Fibroblast of mammary gland (primary cell): ENCODE results near the gene MFF.

Source experiments
- DNase-seq: peaks from one replicate; pipeline ENCODE4 v3.0.0-alpha.2; 2010; ENCODE audit warnings: low read depth
- H3K4me3 ChIP-seq: 2 replicates; pipeline ENCODE4 v1.5.1; 2011; ENCODE audit warnings: low read depth, mild to moderate bottlenecking, low read length, moderate library complexity; ENCODE audit not compliant: control insufficient read depth
- CTCF ChIP-seq: conservative IDR thresholded peaks from 2 replicates; pipeline ENCODE4 v1.5.1; 2011; ENCODE audit warnings: low read depth, low read length, inconsistent platforms; ENCODE audit not compliant: control insufficient read depth, insufficient read depth

The MFF gene

GRCh38 chr2:227341553-227341952 is 16.5 kb downstream of the MFF start:
- no peak overlapping the region for H3K4me3 ChIP-seq
- DNase-seq = no peak
- TF ChIP-seq CTCF = no peak

DNA sequence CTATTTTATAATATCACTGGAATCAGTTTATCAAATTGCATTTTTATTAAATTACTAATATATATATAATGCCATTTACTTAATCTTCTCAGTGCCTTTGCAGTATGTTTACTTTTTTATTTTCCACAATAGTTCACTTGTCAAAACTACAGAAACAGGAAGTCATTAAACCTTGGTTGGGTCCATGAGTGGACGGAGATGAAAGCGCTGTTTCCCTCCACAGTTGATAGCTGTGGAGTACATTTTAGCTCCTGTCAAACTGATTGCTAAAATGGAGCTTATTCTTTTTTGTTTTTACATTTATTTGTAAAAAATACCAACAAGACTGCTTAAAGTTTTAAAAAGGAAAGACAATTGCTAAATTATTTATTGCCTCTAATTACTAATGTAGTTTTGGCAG is 19.2 kb downstream of the MFF start:
- no peak for TF ChIP-seq CTCF
- H3K4me3 ChIP-seq = no peak overlapping the region
- DNase-seq = no peak

GRCh38 chr2:227347117-227347516 is 22.1 kb downstream of the MFF start:
- TF ChIP-seq CTCF = no peak
- DNase-seq = no peak
- H3K4me3 ChIP-seq = no peak overlapping the region

DNA sequence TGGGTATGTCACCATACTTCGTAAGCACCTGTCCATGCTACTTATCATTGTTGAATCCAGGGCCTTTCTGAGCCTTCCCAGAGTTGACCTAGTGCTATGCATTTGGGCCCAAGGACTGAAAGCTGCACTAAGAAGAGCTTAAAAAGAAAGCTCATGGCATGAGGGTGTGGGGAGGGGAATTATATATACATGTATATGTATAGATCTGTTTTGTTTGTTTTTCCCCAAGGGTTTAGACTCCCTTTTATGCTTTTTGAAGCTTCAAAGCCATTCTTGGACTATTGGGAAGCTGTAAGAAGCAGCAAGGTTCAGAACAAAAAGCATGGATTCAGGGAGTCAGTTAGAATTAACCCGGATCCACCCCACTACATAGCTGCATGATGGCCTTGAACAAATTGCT is 23.3 kb downstream of the MFF start:
- no peak for TF ChIP-seq CTCF
- DNase-seq = no peak
- no peak overlapping the region for H3K4me3 ChIP-seq

GRCh38 chr2:227349989-227350612 is 25.1 kb downstream of the MFF start:
- DNase-seq = no peak
- no peak overlapping the region for H3K4me3 ChIP-seq
- no peak for TF ChIP-seq CTCF

- no peak for DNase-seq
- no peak overlapping the region for H3K4me3 ChIP-seq
- TF ChIP-seq CTCF = no peak
Measured at GRCh38 chr2:227351639-227352038, 26.6 kb downstream of the MFF start.

GRCh38 chr2:227360351-227360750 is 35.3 kb downstream of the MFF start:
- H3K4me3 ChIP-seq = no peak overlapping the region
- no peak for DNase-seq
- TF ChIP-seq CTCF = no peak
